GM18861 (cell line): ENCODE data around the gene BCL7A.
A peak's percentile ranks its signal among the peaks of the same experiment; 100 is the strongest.
"Not testable (repeated sequence)": the region's sequence is repeated elsewhere in the genome, so short reads cannot be mapped to it uniquely, and the experiment has no call there.

Source experiments
- ATAC-seq: cut with Tn5 transposase; IDR thresholded peaks from one replicate; pipeline ENCODE4 v1.9.1; 2021; ENCODE audit not compliant: unreplicated experiment

Gene BCL7A

DNA sequence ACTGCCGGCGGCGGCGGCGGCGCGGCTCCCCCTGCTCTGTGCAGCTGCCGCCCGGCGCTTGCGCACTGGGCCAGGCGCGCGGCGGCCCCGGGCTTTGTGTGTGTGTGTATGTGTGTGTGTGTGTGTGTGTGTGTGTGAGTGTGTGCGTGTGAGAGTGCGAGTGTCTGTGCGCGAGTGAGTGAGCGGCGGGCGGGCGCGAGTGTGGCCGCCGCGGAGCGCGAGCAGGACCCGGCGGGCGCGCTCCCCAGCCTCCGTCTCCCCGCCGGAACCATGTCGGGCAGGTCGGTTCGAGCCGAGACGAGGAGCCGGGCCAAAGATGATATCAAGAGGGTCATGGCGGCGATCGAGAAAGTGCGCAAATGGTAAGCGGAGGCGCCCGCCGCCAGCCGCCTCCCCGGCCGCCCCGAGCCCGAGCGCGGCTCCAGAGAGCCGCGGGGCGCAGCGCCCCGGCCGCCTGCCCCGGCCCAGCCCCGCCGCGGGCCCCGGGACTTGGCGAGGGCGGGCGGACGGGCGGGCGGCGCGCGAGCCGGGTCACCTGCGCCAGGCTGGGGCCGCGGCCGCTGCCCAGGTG is at the start of gene BCL7A:
Gene BCL7A, plus strand, starts transcription at position 63 of the 571 bp plus-strand sequence. Its CDS starts 208 bp downstream, at position 271.
- no peak for ATAC-seq

DNA sequence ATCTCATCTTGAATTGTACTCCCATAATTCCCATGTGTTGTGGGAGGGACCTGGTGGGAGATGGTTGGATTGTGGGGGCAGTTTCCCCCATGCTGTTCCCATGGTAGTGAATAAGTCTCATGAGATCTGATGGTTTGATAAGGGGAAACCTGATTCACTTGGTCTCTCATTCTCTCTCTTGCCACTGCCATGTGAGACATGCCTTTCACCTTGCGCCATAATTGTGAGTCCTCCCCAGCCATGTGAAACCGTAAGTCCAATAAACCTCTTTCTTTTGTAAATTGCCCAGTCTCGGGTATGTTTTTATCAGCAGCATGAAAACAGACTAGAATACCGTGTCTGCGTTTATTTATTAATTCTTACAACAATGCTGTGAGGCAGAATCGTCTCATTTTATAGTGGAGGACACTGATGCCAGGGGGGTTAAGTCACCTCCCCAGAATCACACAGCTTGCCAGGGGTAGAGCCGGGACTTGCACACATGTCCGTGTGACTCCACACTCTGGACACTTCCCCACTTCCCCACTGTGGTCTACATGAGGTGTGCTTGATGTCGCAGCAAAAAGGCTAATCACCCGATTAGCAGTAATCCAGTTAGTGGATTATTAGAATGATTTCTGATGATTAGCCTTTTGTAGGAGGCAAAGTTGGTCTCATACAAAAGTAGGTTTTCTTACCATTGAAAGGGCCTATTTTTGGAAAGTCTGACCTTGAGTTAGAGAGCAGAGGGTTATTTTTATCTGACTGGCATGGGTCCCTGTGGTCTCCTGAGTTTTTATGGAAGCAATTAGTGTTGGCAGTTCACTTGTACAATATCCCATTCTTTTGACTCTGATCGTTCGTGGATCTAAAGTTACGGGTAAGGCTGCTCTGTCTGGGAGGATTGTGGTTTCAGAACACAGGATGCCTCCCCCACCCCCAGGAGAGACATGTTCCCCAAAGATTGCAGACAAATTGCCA is 47.4 kb upstream of the BCL7A start:
- ATAC-seq: no peak

DNA sequence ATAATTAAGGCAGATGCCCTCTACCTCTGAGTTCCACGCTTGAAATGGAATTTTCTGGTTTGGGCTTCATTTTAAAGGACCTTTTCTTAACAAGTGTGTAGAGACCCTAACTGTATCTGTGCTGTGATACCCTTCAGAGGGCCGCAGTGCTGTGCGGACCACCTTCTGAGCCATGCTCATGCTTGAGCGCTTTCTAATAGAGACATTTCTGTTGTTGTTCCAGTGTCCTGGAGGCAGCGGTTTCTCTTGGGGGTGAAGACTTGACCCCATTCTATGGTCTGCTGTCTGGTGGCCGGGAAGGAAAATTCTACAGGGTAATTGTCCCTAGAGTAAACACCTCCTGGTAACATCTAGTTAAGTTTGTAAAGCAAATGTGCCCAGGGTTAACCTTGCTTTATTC is 46.7 kb upstream of the BCL7A start:
- ATAC-seq: no peak

GRCh38 chr12:121976950-121977349 is 44.7 kb upstream of the BCL7A start:
- no peak for ATAC-seq

GRCh38 chr12:121980191-121980891 is 41.3 kb upstream of the BCL7A start:
- no peak for ATAC-seq

DNA sequence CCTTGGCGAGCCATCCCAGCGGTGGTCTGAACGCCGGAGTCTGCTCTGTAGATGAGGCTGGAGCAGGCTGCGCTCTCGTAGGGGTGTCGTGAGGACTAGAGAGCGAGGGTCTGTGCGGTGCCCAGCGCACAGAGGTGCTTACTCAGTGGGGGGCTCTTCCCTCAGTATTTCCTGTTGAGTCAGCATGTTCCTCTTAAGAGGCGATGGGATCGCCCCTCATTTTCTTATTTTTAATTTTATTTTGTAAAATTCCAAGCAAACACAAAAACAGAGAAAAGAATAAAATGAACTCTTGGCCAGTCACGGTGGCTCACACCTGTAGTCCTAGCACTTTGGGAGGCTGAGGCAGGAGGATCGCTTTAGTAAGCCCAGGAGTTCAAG is 40.8 kb upstream of the BCL7A start:
- ATAC-seq: no peak

DNA sequence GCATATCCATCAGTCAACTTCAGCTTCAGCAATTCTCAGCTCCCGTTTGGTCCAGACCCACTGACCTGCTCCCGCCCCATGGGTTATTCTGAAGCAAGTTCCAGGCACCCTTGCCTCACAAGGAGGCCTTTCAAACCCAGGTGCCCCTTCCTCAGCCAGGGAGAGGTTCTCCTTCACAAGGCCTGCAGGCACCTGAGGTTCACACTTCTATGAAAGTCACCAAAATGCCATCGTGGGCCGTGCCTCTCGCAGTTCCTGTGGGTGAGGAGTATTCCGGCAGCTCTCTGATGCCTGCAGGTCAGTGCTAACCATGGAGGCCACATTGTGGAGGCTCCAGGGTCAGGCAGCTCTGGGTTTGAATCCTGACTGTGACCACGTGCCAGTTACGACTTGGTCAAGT is 40.2 kb upstream of the BCL7A start:
- no peak for ATAC-seq

DNA sequence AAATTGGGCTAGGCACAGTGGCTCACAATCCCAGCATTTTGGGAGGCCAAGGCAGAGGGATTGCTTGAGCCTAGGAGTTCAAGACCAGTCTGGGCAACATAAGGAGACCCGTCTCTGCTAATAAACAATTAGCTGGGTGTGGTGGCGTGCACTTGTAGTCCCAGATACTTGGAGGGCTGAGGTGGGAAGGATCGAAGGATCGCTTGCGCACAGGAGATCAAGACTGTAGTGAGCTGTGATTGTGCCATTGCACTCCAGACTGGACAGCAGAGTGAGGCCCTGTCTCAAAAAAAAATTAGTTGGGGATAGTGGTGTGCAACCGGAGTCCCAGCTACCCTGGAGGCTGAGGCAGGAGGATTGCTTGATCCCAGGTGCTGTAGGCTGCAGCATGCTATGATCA is 38.7 kb upstream of the BCL7A start:
- ATAC-seq: no peak

- ATAC-seq: no peak
Observed at GRCh38 chr12:121983536-121984210, 38.0 kb upstream of the BCL7A start.

DNA sequence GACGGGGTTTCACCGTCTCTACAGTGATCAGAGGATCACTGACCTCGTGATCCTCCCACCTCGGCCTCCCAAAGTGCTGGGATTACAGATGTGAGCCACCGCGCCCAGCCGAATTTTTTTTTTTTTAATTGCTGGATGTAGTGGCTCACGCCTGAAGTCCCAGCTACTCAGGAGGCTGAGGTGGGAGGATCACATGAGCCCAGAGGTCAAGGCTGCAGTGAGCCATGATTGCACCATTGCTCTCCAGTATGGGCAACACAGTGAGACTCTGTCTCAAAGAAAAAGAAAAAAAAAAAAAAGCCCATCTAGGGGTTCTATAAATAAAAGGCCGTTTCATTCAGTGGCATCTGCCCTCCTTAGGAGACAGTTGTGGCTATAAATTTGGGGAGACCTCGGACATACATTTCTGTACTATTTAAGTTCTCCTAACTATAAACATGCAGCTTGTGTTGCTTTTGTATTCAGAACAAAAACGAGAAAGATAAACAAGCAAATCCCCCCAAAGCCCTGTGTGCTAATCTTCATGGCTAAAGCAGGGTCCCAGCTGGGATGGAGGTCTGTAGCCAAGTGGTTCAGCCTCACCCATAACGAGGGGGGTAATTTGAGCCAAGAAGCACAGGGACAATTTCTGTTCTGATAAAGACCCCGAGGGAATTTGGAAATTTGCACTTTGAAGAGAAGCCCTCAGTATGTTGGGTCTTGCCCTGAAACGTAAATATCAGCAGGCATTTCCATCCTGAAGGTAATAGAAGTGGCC is 35.0 kb upstream of the BCL7A start:
- no peak for ATAC-seq

- not testable (repeated sequence) for ATAC-seq
Observed at GRCh38 chr12:121988519-121988918, 33.2 kb upstream of the BCL7A start.

DNA sequence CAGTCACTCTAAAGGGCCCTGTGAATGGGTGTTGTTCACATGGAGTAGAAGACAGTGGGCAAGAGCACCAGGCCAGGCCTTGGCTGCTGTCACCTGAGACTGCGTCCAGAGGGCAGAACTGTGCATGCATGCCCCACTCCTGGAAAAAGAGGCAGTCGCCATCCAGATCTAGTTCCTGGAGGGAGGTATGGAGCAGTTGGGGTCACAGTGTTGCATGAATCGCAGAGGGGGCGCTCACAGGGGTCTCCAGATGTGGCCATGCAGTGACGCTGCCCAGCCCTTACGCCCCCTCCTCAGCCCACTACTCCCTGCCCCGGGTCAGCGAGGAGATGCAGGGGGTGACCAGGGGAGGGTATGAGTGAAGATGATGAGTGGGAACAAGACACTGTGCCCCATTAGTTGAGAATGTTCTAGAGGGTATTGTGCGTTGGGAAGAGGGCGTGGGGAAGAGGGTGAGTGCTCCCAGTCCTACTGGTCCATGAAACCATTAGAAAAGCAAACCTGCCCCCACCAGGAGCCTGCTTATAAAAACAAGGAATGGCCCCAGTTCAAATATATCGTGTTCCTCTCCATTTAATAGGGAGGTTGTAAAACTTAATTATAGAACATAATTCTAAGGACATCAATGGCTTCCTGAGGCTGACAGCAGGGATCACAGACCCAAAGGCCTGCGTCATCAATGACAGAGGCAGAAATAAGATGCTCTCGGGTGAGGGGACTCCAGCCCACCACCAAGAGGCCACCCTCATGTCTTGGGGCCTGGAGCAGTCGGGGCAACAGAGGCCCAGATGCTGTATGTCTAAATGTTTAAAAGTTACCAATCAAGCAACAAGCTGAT is 32.2 kb upstream of the BCL7A start:
- no peak for ATAC-seq

- ATAC-seq: no peak
Observed at GRCh38 chr12:121990114-121990647, 31.5 kb upstream of the BCL7A start.

DNA sequence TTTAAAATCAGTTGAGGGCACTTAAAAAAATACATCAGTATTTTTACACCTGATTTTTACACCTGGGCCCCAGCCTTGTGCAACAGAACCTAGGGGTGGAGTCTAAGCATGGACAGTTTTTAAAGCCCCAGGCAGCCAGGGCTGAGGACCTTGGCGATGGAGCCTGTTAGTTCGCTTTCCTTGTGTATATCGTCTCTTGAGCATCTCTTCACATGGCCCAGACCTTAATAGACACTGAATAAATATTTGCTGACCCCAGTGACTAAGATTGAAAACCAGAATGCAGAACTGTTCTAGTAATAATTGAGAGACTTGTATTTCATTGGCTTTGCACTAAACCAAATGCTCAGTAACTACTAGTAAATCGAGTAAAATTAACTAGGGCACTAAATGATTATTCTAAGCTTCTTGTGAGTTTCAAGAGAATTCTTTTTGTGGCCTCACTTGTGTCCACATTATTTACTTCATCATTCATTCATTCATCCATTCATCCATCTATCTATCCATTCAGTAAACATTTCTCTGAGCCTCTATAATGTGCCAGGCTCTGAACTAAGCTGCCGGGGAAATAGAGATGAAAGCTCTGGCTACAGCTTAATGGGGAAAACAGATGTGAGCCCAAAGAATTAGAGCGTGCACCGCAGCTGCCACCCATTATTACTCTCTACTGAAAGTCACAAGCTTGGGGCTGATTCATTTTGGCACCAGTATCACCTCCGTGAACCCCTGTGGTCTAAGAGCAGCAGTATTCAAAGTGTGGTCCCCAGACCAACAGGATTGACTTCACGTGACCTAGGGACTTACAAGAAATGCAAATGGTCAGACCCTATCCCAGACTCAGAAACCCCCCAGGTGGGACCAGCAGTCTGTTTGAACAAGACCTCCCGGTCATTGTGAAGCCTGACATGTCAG is 30.7 kb upstream of the BCL7A start:
- ATAC-seq: peak; percentile 60

DNA sequence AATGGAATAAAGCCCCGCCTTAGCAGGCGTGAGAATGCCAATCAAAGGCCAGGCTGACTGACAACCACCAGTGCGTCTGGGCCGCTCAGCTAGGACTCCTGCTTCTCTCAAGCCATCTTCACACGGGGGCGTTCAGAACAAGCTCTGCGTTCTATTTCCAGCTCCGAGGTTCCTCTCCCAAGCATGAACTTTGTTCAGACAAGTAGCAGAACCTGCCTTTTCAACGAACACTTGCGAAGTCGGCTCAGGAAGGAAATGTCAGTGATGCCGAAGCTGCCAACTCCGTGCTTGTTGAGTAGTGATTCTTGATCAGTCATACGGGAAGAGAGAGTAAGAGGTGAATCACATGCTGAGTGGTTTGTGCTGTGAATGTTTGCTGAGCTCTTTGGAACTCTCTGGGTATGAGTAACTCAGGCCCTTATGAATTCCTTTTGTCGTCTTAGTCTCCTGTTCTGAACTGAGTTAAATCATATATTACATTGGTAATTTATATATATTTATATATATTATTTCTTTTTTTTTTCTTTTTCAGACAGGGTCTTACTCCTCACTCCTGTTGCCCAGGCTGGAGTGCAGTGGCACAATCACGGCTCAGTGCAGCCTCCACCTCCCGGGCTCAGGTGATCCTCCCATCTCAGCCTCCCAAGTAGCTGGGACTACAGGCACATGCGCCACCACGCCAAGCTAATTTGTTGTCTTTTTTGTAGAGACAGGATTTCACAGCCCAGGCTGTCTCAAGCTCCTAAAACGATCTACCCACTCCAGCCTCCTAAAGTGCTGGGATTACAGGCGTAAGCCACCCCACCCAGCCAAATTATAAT is 29.4 kb upstream of the BCL7A start:
- peak; percentile 71 for ATAC-seq

GRCh38 chr12:121996050-121996944 is 25.4 kb upstream of the BCL7A start:
- no peak for ATAC-seq
